Vagina (tissue), 2 donors: ENCODE measurements around the gene CFAP99.

Experiments
- POLR2A ChIP-seq, 2 donors: fragments of 450-650 bp; IDR thresholded peaks; one replicate each; pipeline ENCODE4 v1.6.1; 2017; ENCODE audit warnings: antibody characterized with exemption in 2 of 2, mild to moderate bottlenecking in 2 of 2, moderate library complexity in 2 of 2
- POLR2AphosphoS5 ChIP-seq, 2 donors: sonication (generic); formaldehyde crosslinking; IDR thresholded peaks; one replicate each; pipeline ENCODE4 v1.9.0; 2017; ENCODE audit warnings: antibody characterized with exemption in 2 of 2, mild to moderate bottlenecking in 2 of 2, low read depth in 1 of 2; ENCODE audit not compliant: insufficient read depth in 1 of 2
- TF ChIP-seq, protein P1 (sequence below), 3 experiments: fragments of 450-650 bp in 2 of 3; fragments of 200-600 bp in 1 of 3; sonication (generic) in 1 of 3; IDR thresholded peaks; one replicate each; pipeline ENCODE4 v1.5.1; 2017 to 2019; ENCODE audit warnings: antibody characterized with exemption in 3 of 3, mild to moderate bottlenecking in 2 of 3, moderate library complexity in 2 of 3

DNA sequence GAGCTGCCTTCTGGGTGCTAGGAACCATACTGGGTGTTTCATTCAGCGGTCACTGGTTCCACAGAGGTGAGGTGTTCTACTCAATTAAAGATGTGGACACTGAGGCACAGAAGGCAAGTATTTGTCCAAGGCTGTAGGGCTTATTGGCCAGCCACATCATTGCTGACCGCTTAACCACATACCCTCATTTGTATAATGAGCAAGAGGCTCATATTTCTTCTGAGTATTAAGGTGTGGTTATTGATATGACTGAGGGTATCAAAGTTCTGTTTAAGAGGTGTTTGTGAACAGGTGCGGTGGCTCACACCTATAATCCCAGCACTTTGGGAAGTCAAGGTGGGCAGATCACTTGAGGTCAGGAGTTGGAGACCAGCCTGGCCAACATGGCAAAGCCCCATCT is 64.5 kb downstream of the CFAP99 start:
- TF ChIP-seq, protein P1, sequence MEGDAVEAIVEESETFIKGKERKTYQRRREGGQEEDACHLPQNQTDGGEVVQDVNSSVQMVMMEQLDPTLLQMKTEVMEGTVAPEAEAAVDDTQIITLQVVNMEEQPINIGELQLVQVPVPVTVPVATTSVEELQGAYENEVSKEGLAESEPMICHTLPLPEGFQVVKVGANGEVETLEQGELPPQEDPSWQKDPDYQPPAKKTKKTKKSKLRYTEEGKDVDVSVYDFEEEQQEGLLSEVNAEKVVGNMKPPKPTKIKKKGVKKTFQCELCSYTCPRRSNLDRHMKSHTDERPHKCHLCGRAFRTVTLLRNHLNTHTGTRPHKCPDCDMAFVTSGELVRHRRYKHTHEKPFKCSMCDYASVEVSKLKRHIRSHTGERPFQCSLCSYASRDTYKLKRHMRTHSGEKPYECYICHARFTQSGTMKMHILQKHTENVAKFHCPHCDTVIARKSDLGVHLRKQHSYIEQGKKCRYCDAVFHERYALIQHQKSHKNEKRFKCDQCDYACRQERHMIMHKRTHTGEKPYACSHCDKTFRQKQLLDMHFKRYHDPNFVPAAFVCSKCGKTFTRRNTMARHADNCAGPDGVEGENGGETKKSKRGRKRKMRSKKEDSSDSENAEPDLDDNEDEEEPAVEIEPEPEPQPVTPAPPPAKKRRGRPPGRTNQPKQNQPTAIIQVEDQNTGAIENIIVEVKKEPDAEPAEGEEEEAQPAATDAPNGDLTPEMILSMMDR (IDR thresholded peaks at IDR 0.05) = no peak
- no peak for TF ChIP-seq POLR2AphosphoS5 (IDR thresholded peaks at IDR 0.05; ENCODE audit: insufficient read depth in 1 of 2, low read depth in 1 of 2)
- TF ChIP-seq POLR2A (IDR thresholded peaks at IDR 0.05) = no peak
